Endothelial cell of hepatic sinusoid (primary cell): Measurements from ENCODE around the gene ZNF358.

Experiments used
- in situ Hi-C: cut with HindIII; loops from 2 replicates; pipeline ENCODE4 v1.10.0; 2017; ENCODE audit warnings: low sequenced_read_pairs

The ZNF358 gene

GRCh38 chr19:7554990-7555864, 39.3 kb downstream of the ZNF358 start:
- in situ Hi-C loops = loop anchor here (5.0 kb wide), 2 partner anchors 52 to 77 kb away; partner anchors contain the start of gene PCP2

- in situ Hi-C loops = loop anchor here (5.0 kb wide), 2 partner anchors 50 to 75 kb away; partner anchors contain the start of gene PCP2
Measured at GRCh38 chr19:7556696-7557315, 40.9 kb downstream of the ZNF358 start.

- in situ Hi-C loops = loop anchor here (5.0 kb wide), 2 partner anchors 49 to 74 kb away; partner anchors contain the start of gene PCP2
Measured at GRCh38 chr19:7558667-7559066, 42.8 kb downstream of the ZNF358 start.

- in situ Hi-C loops = loop anchor here (5.0 kb wide), 2 partner anchors 48 to 73 kb away; partner anchors contain the start of gene PCP2
Measured at GRCh38 chr19:7559102-7559501, 43.2 kb downstream of the ZNF358 start.

GRCh38 chr19:7560255-7560654, 44.4 kb downstream of the ZNF358 start:
- in situ Hi-C loops = no loop called here

- in situ Hi-C loops = no loop called here
Measured at GRCh38 chr19:7561325-7561724, 45.4 kb downstream of the ZNF358 start.

- in situ Hi-C loops = no loop called here
Measured at GRCh38 chr19:7562646-7563393, 46.9 kb downstream of the ZNF358 start.

- in situ Hi-C loops = no loop called here
Measured at GRCh38 chr19:7564866-7565265, 49.0 kb downstream of the ZNF358 start.

GRCh38 chr19:7565332-7565731, 49.4 kb downstream of the ZNF358 start:
- in situ Hi-C loops = no loop called here
